NCI-H510A treated with DMSO at 0.1 percent for 48 hours (cell line): Measurements from ENCODE around the gene LRP2BP.

Source experiments
- DNase-seq: peaks from one replicate; lab custom pipeline; 2025; lab: John Stamatoyannopoulos, UW

Gene LRP2BP

GRCh38 chr4:185395238-185395955 is at the start of gene LRP2BP:
Gene LRP2BP, minus strand, starts transcription at chr4:185395924. Its CDS starts 17,738 bp downstream, at chr4:185378186.
- peak; percentile 37 for DNase-seq

GRCh38 chr4:185445209-185445608 is 49.5 kb upstream of the LRP2BP start:
- no peak for DNase-seq

- no peak for DNase-seq
These were observed 45.8 kb upstream of the LRP2BP start for GRCh38 chr4:185441479-185441878.

GRCh38 chr4:185437809-185438208 is 42.1 kb upstream of the LRP2BP start:
- no peak for DNase-seq

GRCh38 chr4:185435466-185435865 is 39.7 kb upstream of the LRP2BP start:
- no peak for DNase-seq

- DNase-seq = no peak
These were observed 33.9 kb upstream of the LRP2BP start for GRCh38 chr4:185429660-185430059.

GRCh38 chr4:185426960-185427688 is 31.4 kb upstream of the LRP2BP start:
- DNase-seq = no peak

GRCh38 chr4:185425647-185426352 is 30.1 kb upstream of the LRP2BP start, which contains the start of gene UFSP2:
Gene UFSP2, minus strand, starts transcription at chr4:185425964. Its CDS starts 96 bp downstream, at chr4:185425868.
- DNase-seq = peak; percentile 65

GRCh38 chr4:185424905-185425646 is 29.4 kb upstream of the LRP2BP start:
- DNase-seq = peak; percentile 65

GRCh38 chr4:185421366-185422124 is 25.8 kb upstream of the LRP2BP start:
- DNase-seq = no peak

GRCh38 chr4:185416955-185417354 is 21.2 kb upstream of the LRP2BP start:
- DNase-seq = no peak

GRCh38 chr4:185412412-185412811 is 16.7 kb upstream of the LRP2BP start:
- DNase-seq = no peak

- DNase-seq = no peak
These were observed 16.1 kb upstream of the LRP2BP start for GRCh38 chr4:185411849-185412248.

- no peak for DNase-seq
These were observed 12.7 kb upstream of the LRP2BP start for GRCh38 chr4:185408432-185408831.

GRCh38 chr4:185405296-185405999 is 9.7 kb upstream of the LRP2BP start:
- DNase-seq = no peak

- no peak for DNase-seq
These were observed 8.3 kb upstream of the LRP2BP start for GRCh38 chr4:185404031-185404430.

- no peak for DNase-seq
These were observed 3.7 kb upstream of the LRP2BP start for GRCh38 chr4:185399466-185399865.

- no peak for DNase-seq
These were observed 2.9 kb upstream of the LRP2BP start for GRCh38 chr4:185398618-185399017.

GRCh38 chr4:185396724-185397385 is 1.1 kb upstream of the LRP2BP start, which contains the start of gene ANKRD37:
Gene ANKRD37, plus strand, starts transcription at chr4:185396841. Its CDS starts 83 bp downstream, at chr4:185396924.
- peak; percentile 50 for DNase-seq
